H1 (cell line): ENCODE results near the gene ASF1B. TPM values are rescaled to one million over a fixed set of nuclear protein-coding genes. Genes with fewer than 3 reads are reported as not detected.

Experiments used
- CTCF ChIA-PET: fragments of 300-600 bp; sonication (Branson Sonifier 250); formaldehyde crosslinking; loops from one replicate; lab custom pipeline; 2021; ENCODE audit not compliant: partially characterized antibody; lab: Charles Lee
- POLR2A ChIA-PET: fragments of 300-600 bp; sonication (Branson Sonifier 250); formaldehyde crosslinking; loops from one replicate; lab custom pipeline; 2021; ENCODE audit warnings: inconsistent platforms; ENCODE audit not compliant: partially characterized antibody; lab: Charles Lee
- DNase-seq, 2 experiments: peaks; one replicate each; pipeline versions ENCODE4 v3.0.0 to v3.0.0-alpha.2; 2010 to 2022; ENCODE audit warnings: low spot score in 2 of 2, low read depth in 1 of 2, mixed read lengths in 1 of 2
- FAIRE-seq: peaks from 2 replicates; lab custom pipeline; 2011; peaks lifted over from hg19 to GRCh38; lab: Jason Lieb, UNC
- H2AFZ ChIP-seq: 2 replicates; pipeline ENCODE4 v1.8.1; 2012; ENCODE audit warnings: low read length, inconsistent platforms
- H2AK5ac ChIP-seq: 2 replicates; pipeline ENCODE4 v1.6.1; 2013; ENCODE audit warnings: low read depth, low read length
- H2BK120ac ChIP-seq: replicated peaks from 2 replicates; pipeline ENCODE3; 2013; ENCODE audit warnings: low read depth, low read length, inconsistent platforms
- H2BK12ac ChIP-seq: 2 replicates; pipeline ENCODE4 v1.6.1; 2013; ENCODE audit warnings: low read depth, low read length
- H2BK15ac ChIP-seq: 2 replicates; pipeline ENCODE4 v1.6.1; 2013; ENCODE audit warnings: low read length
- H2BK20ac ChIP-seq: 2 replicates; pipeline ENCODE4 v1.6.1; 2013; ENCODE audit warnings: low read length
- H2BK5ac ChIP-seq: 2 replicates; pipeline ENCODE4 v1.6.1; 2013; ENCODE audit warnings: low read depth, low read length
- H3K14ac ChIP-seq: 2 replicates; pipeline ENCODE4 v1.6.1; 2013; ENCODE audit warnings: inconsistent platforms; ENCODE audit not compliant: insufficient read length
- H3K18ac ChIP-seq: 2 replicates; pipeline ENCODE4 v1.6.1; 2013; ENCODE audit warnings: low read length; ENCODE audit errors: extremely low read depth
- H3K23ac ChIP-seq: 2 replicates; pipeline ENCODE4 v1.6.1; 2013; ENCODE audit warnings: inconsistent platforms; ENCODE audit not compliant: insufficient read length
- H3K23me2 ChIP-seq: 2 replicates; pipeline ENCODE4 v1.6.1; 2013; ENCODE audit warnings: low read depth, low read length
- H3K27ac ChIP-seq: 2 replicates; pipeline ENCODE4 v1.6.1; 2011; ENCODE audit warnings: low read depth, low read length, inconsistent platforms
- H3K27me3 ChIP-seq, 4 experiments: replicated peaks in 1 of 4; 1 replicate in 1 of 4; 2 replicates in 3 of 4; pipeline versions ENCODE4 v1.6.1 to v1.8.1; 2011 to 2013; ENCODE audit warnings: low read length in 3 of 4, mild to moderate bottlenecking in 3 of 4, inconsistent platforms in 2 of 4, mixed read lengths in 2 of 4, moderate library complexity in 1 of 4; ENCODE audit not compliant: control insufficient read depth in 3 of 4, insufficient read depth in 3 of 4; ENCODE audit errors: extremely low read depth in 1 of 4
- H3K36me3 ChIP-seq, 4 experiments: 2 replicates each; pipeline versions ENCODE4 v1.6.1 to v1.8.1; 2011 to 2013; ENCODE audit warnings: mild to moderate bottlenecking in 4 of 4, low read length in 3 of 4, moderate library complexity in 2 of 4, control low read depth in 1 of 4, inconsistent platforms in 1 of 4; ENCODE audit not compliant: insufficient read depth in 4 of 4, control insufficient read depth in 2 of 4
- H3K4ac ChIP-seq: replicated peaks from 2 replicates; pipeline ENCODE3; 2013; ENCODE audit warnings: low read length, low read depth, mixed read lengths, inconsistent platforms; ENCODE audit not compliant: insufficient read length
- H3K4me1 ChIP-seq, 4 experiments: replicated peaks in 1 of 4; 1 replicate in 1 of 4; 2 replicates in 3 of 4; pipeline versions ENCODE4 v1.6.1 to v1.8.1; 2011 to 2013; ENCODE audit warnings: low read length in 3 of 4, inconsistent platforms in 2 of 4, mixed read lengths in 1 of 4; ENCODE audit not compliant: insufficient read depth in 4 of 4, control insufficient read depth in 3 of 4
- H3K4me2 ChIP-seq, 2 experiments: 2 replicates each; pipeline versions ENCODE4 v1.6.1 to v1.8.1; 2011 to 2013; ENCODE audit warnings: low read depth in 2 of 2, low read length in 2 of 2, control low read depth in 1 of 2, inconsistent platforms in 1 of 2, mild to moderate bottlenecking in 1 of 2; ENCODE audit not compliant: insufficient read depth in 1 of 2
- H3K4me3 ChIP-seq, 4 experiments: fragments of 200-600, 300-600 bp in 1 of 4; sonication (generic), shearing (Covaris generic), sonication (Bioruptor Twin) in 1 of 4; 2 replicates each; pipeline versions ENCODE4 v1.5.1 to v1.8.1; 2011 to 2016; ENCODE audit warnings: low read length in 4 of 4, low read depth in 3 of 4, control low read depth in 2 of 4, inconsistent platforms in 2 of 4, mild to moderate bottlenecking in 2 of 4, mixed read lengths in 1 of 4, moderate library complexity in 1 of 4; ENCODE audit not compliant: insufficient read depth in 2 of 4; ENCODE audit errors: extremely low read depth in 1 of 4
- H3K56ac ChIP-seq: replicated peaks from 2 replicates; pipeline ENCODE3; 2013; ENCODE audit warnings: low read depth, mild to moderate bottlenecking, mixed read lengths, low read length, inconsistent platforms; ENCODE audit not compliant: insufficient read length
- H3K79me1 ChIP-seq: 2 replicates; pipeline ENCODE4 v1.6.1; 2013; ENCODE audit warnings: low read depth, low read length, control low read depth
- H3K79me2 ChIP-seq, 2 experiments: 2 replicates each; pipeline versions ENCODE4 v1.6.1 to v1.8.1; 2012 to 2013; ENCODE audit warnings: low read length in 2 of 2, mild to moderate bottlenecking in 2 of 2, inconsistent platforms in 1 of 2; ENCODE audit not compliant: insufficient read depth in 2 of 2, control insufficient read depth in 1 of 2
- H3K9ac ChIP-seq, 4 experiments: replicated peaks in 1 of 4; 1 replicate in 1 of 4; 2 replicates in 3 of 4; pipeline versions ENCODE4 v1.6.1 to v1.8.1; 2011 to 2013; ENCODE audit warnings: low read depth in 3 of 4, low read length in 3 of 4, control low read depth in 2 of 4, mild to moderate bottlenecking in 2 of 4, moderate library complexity in 2 of 4, inconsistent platforms in 1 of 4; ENCODE audit errors: extremely low read depth in 1 of 4
- H3K9me3 ChIP-seq, 2 experiments: 2 replicates each; pipeline versions ENCODE4 v1.6.1 to v1.8.1; 2012 to 2013; ENCODE audit warnings: mild to moderate bottlenecking in 2 of 2, moderate library complexity in 2 of 2, control low read depth in 1 of 2, inconsistent platforms in 1 of 2, low read depth in 1 of 2, low read length in 1 of 2, mixed read lengths in 1 of 2; ENCODE audit not compliant: insufficient read depth in 2 of 2
- H4K20me1 ChIP-seq, 2 experiments: replicated peaks in 1 of 2; 2 replicates each; pipeline versions ENCODE3 to v1.8.1; 2011 to 2013; ENCODE audit warnings: inconsistent platforms in 2 of 2, low read length in 2 of 2, mild to moderate bottlenecking in 1 of 2; ENCODE audit not compliant: insufficient read depth in 2 of 2, control insufficient read depth in 1 of 2
- H4K5ac ChIP-seq: 2 replicates; pipeline ENCODE4 v1.6.1; 2013; ENCODE audit warnings: low read length, low read depth, mixed read lengths, inconsistent platforms; ENCODE audit not compliant: insufficient read length
- H4K8ac ChIP-seq: 2 replicates; pipeline ENCODE4 v1.8.0; 2013; ENCODE audit warnings: mild to moderate bottlenecking, moderate library complexity, low read length, inconsistent platforms; ENCODE audit not compliant: insufficient read depth; ENCODE audit errors: extremely low read depth
- H4K91ac ChIP-seq: replicated peaks from 2 replicates; pipeline ENCODE3; 2013; ENCODE audit warnings: low read length, mixed read lengths, inconsistent platforms; ENCODE audit not compliant: insufficient read length
- CHD2 ChIP-seq: IDR thresholded peaks from 2 replicates; pipeline ENCODE4 v1.6.1; 2012; ENCODE audit warnings: low read length, improper control_type of control experiment
- CTBP2 ChIP-seq: IDR thresholded peaks from 2 replicates; pipeline ENCODE4 v1.7.0; 2011; ENCODE audit warnings: borderline replicate concordance, mild to moderate bottlenecking, moderate library complexity, mixed read lengths, low read length; ENCODE audit not compliant: insufficient read depth, insufficient read length
- CTCF ChIP-seq, 3 experiments: IDR thresholded peaks; 1 replicate in 2 of 3; 2 replicates in 1 of 3; pipeline versions ENCODE4 v1.5.1 to v1.6.1; 2011; ENCODE audit warnings: low read length in 3 of 3, mild to moderate bottlenecking in 3 of 3, inconsistent platforms in 2 of 3, low read depth in 1 of 3, moderate library complexity in 1 of 3; ENCODE audit not compliant: insufficient read depth in 1 of 3; ENCODE audit errors: control extremely low read depth in 1 of 3
- HDAC6 ChIP-seq: IDR thresholded peaks from one replicate; pipeline ENCODE4 v1.7.1; 2012; ENCODE audit warnings: low read depth, mild to moderate bottlenecking, inconsistent platforms, low read length, moderate library complexity
- POU5F1 ChIP-seq: IDR thresholded peaks from 2 replicates; pipeline ENCODE4 v1.6.1; 2011; ENCODE audit warnings: low read depth, mild to moderate bottlenecking, low read length, moderate library complexity
- RAD21 ChIP-seq, 2 experiments: IDR thresholded peaks in 1 of 2; conservative IDR thresholded peaks in 1 of 2; 2 replicates each; pipeline ENCODE4 v1.6.1; 2011; ENCODE audit warnings: low read depth in 2 of 2, low read length in 2 of 2, improper control_type of control experiment in 1 of 2, inconsistent platforms in 1 of 2, mild to moderate bottlenecking in 1 of 2, moderate library complexity in 1 of 2
- SIRT6 ChIP-seq: IDR thresholded peaks from one replicate; pipeline ENCODE4 v1.7.1; 2012; ENCODE audit warnings: low read length, inconsistent platforms
- WGBS, 2 experiments: shearing (Covaris generic) in 1 of 2; methylation state at CpG; one replicate each; pipeline versions ENCODE4 v1.1.6 to v1.1.7; 2013 to 2015; ENCODE audit warnings: low lambda C conversion rate in 2 of 2, mixed read lengths in 2 of 2, inconsistent platforms in 1 of 2, low coverage in 1 of 2, missing lambda C conversion rate in 1 of 2; ENCODE audit not compliant: insufficient replicate concordance in 2 of 2, insufficient coverage in 1 of 2, insufficient read length in 1 of 2; ENCODE audit errors: extremely low coverage in 1 of 2, missing lambda C conversion rate in 1 of 2; 5-methylcytosine and 5-hydroxymethylcytosine counted together
- polyA plus RNA-seq, 7 experiments: library from polyadenylated mRNA; depleted of rRNA in 3 of 7; stranded (reverse) in 5 of 7; unstranded in 2 of 7; fragments of >200 nt in 5 of 7; fragments of 200-250 nt in 2 of 7; gene quantifications; 1 replicate in 5 of 7; 2 replicates in 1 of 7; 4 replicates in 1 of 7; pipeline versions ENCODE4 v1.2.1 to v1.2.3, GENCODE V29; 2011 to 2013; ENCODE audit warnings: missing spikeins in 2 of 7, mixed read lengths in 2 of 7
- total RNA-seq: library from RNA; stranded (reverse); fragmentation: NEBNext Ultra II Directional; extraction: Animal tissue kit (Norgen Biotek cat#: 25700); gene quantifications from 2 replicates; pipeline ENCODE4 v1.2.1, GENCODE V29; 2021

Gene ASF1B
- total and polyA plus RNA-seq, 2 of the 8 experiments (the other 6 are each of a cell fraction or from before 2014, with no cell fraction given) = 32.6 to 59.2 TPM

GRCh38 chr19:14097532-14098151 lies 38.7 kb downstream of the ASF1B start:
- H3K4me2 ChIP-seq = no peak overlapping the region
- CTCF ChIA-PET = interaction anchor here (0.9 to 7.6 kb wide), 5 partner anchors 13 to 53 kb away, joined by 3 to 105 read pairs (median 3); partner anchors contain the start of genes ASF1B and PRKACA
- no peak overlapping the region for H2AK5ac ChIP-seq
- H3K27me3 ChIP-seq = no peaks in the 10 kb centered on the region; a peak in 2 of 7 replicates
- no peaks in the 10 kb centered on the region for H3K36me3 ChIP-seq
- H3K79me1 ChIP-seq = no peaks in the 10 kb centered on the region
- no peak overlapping the region for H2AFZ ChIP-seq
- H3K56ac ChIP-seq = no peak overlapping the region
- no peak overlapping the region for H3K18ac ChIP-seq
- no peak overlapping the region for H4K8ac ChIP-seq
- no peak overlapping the region for H2BK12ac ChIP-seq
- H3K23me2 ChIP-seq = no peaks in the 10 kb centered on the region
- WGBS, 2 experiments = 89% methylated on average over 21 of the region's 21 CpGs; no CpG with 5 or more reads in 1 of the 2 experiments
- H3K4me1 ChIP-seq = peaks cover 0 to under 1% (median 0%) of the 10 kb centered on the region in 4 experiments; a peak in 1 of 7 replicates
- H3K4me3 ChIP-seq = no peak overlapping the region
- H2BK5ac ChIP-seq = no peak overlapping the region
- H2BK15ac ChIP-seq = no peak overlapping the region
- FAIRE-seq (no peak), DNase-seq (no peak)
- H4K20me1 ChIP-seq = peaks cover 0 to 8% of the 10 kb centered on the region in 2 experiments
- H4K91ac ChIP-seq = no peak overlapping the region
- H3K14ac ChIP-seq = no peak overlapping the region
- H3K23ac ChIP-seq = no peak overlapping the region
- POLR2A ChIA-PET = no interaction called here
- no peak overlapping the region for H2BK20ac ChIP-seq
- TF ChIP-seq CTCF (IDR thresholded peaks at IDR 0.05; ENCODE audit: control extremely low read depth in 1 of 3, insufficient read depth in 1 of 3, low read depth in 1 of 3, low read length in 3 of 3) (peak; percentile 57 to 64 (median 62)), HDAC6 (no peak), CTBP2 (no peak), CHD2 (no peak), POU5F1 (no peak), SIRT6 (no peak), RAD21 (IDR thresholded peaks at IDR 0.05 in 1 of 2, conservative IDR thresholded peaks at IDR 0.05 in 1 of 2; ENCODE audit: low read depth in 2 of 2, low read length in 2 of 2) (peak; percentile 50 to 65)
- H3K27ac ChIP-seq = no peak overlapping the region
- no peak overlapping the region for H2BK120ac ChIP-seq
- H3K9ac ChIP-seq = no peak overlapping the region
- no peaks in the 10 kb centered on the region for H3K79me2 ChIP-seq
- H3K4ac ChIP-seq = no peak overlapping the region
- H4K5ac ChIP-seq = no peak overlapping the region
- H3K9me3 ChIP-seq = peaks cover 8% of the 10 kb centered on the region in 2 experiments; a peak in 3 of 4 replicates
